Spleen (tissue), 11 donors: ENCODE data around the gene ADGRL3. TPM values are rescaled to one million over a fixed set of nuclear protein-coding genes. Genes with fewer than 3 reads are reported as not detected.

ENCODE experiments used
- DNase-seq: peaks from one replicate; pipeline ENCODE4 v3.0.0-alpha.2; 2020
- H3K27ac ChIP-seq, 8 donors: fragments of 200-600 bp; sonication (generic) in 7 of 8; 1 replicate in 4 of 8; 2 replicates in 4 of 8; pipeline versions ENCODE4 v1.5.0 to v1.8.0; 2016 to 2021; ENCODE audit warnings: inconsistent platforms in 4 of 8, mild to moderate bottlenecking in 4 of 8, moderate library complexity in 1 of 8
- H3K27me3 ChIP-seq, 7 donors: fragments of 200-600 bp; sonication (generic) in 6 of 7; replicated peaks in 1 of 7; 1 replicate in 4 of 7; 2 replicates in 3 of 7; pipeline versions ENCODE4 v1.5.0 to v1.8.0; 2016 to 2021; ENCODE audit warnings: inconsistent platforms in 3 of 7, mild to moderate bottlenecking in 1 of 7
- H3K36me3 ChIP-seq, 6 donors: fragments of 200-600 bp; sonication (generic) in 5 of 6; 1 replicate in 4 of 6; 2 replicates in 2 of 6; pipeline versions ENCODE4 v1.5.0 to v1.8.0; 2016 to 2021; ENCODE audit warnings: inconsistent platforms in 2 of 6
- H3K4me1 ChIP-seq, 6 donors: fragments of 200-600 bp; sonication (generic) in 5 of 6; 1 replicate in 3 of 6; 2 replicates in 3 of 6; pipeline versions ENCODE4 v1.5.0 to v1.8.0; 2016 to 2021; ENCODE audit warnings: inconsistent platforms in 3 of 6
- H3K4me3 ChIP-seq, 8 donors: fragments of 200-600 bp; sonication (generic) in 7 of 8; 1 replicate in 4 of 8; 2 replicates in 4 of 8; pipeline versions ENCODE4 v1.5.0 to v1.8.0; 2016 to 2021; ENCODE audit warnings: inconsistent platforms in 4 of 8, mild to moderate bottlenecking in 4 of 8, moderate library complexity in 2 of 8
- H3K9me3 ChIP-seq, 8 donors: fragments of 200-600 bp; sonication (generic) in 7 of 8; 1 replicate in 4 of 8; 2 replicates in 4 of 8; pipeline versions ENCODE4 v1.5.0 to v1.8.0; 2016 to 2021; ENCODE audit warnings: inconsistent platforms in 4 of 8
- POLR2A ChIP-seq, 3 donors: fragments of 450-650 bp; IDR thresholded peaks; one replicate each; pipeline ENCODE4 v1.5.1; 2017; ENCODE audit warnings: antibody characterized with exemption in 3 of 3, mild to moderate bottlenecking in 1 of 3
- POLR2AphosphoS5 ChIP-seq, 3 donors: sonication (generic); formaldehyde crosslinking; IDR thresholded peaks; one replicate each; pipeline ENCODE4 v1.5.1; 2017; ENCODE audit warnings: antibody characterized with exemption in 3 of 3
- WGBS, 5 donors: extraction: QIAGEN DNeasy Blood & Tissue Kit in 3 of 5; methylation state at CpG; one replicate each; pipeline versions ENCODE4 v1.1.5 to v1.1.7; 2013 to 2018; 5-methylcytosine and 5-hydroxymethylcytosine counted together
- intact Hi-C: fragments of 100-400 bp; cut with DNase I; formaldehyde crosslinking; loops from one replicate; pipeline ENCODE4 v1.15.0; 2023; ENCODE audit warnings: low total_unique reads
- polyA plus RNA-seq, 3 donors: library from polyadenylated mRNA; stranded (reverse); fragments of 200-250 nt; gene quantifications; one replicate each; pipeline ENCODE4 v1.2.1, GENCODE V29; 2013
- total RNA-seq, 7 donors: library from RNA; depleted of rRNA in 3 of 7; stranded (reverse); fragments of >200 nt in 3 of 7; fragmentation: NEBNext Ultra II Directional in 4 of 7; extraction: Animal tissue kit (Norgen Biotek cat#: 25700) in 4 of 7; gene quantifications; one replicate each; pipeline versions ENCODE4 v1.1.0 to v1.2.1, GENCODE V29; 2016 to 2021
- TF ChIP-seq, protein P1 (sequence below), 11 experiments: fragments of 200-600 bp in 7 of 11; fragments of 450-650 bp in 4 of 11; sonication (generic) in 4 of 11; IDR thresholded peaks in 8 of 11; conservative IDR thresholded peaks in 3 of 11; 1 replicate in 7 of 11; 2 replicates in 4 of 11; pipeline versions ENCODE4 v1.4.0 to v1.8.0; 2016 to 2021; ENCODE audit warnings: antibody characterized with exemption in 11 of 11, inconsistent platforms in 4 of 11, mild to moderate bottlenecking in 1 of 11
- donor health status: healthy with polysubstance abuse.
- donor health status: DM: no; HTN: no; CAD: no; lungs with moderate emphysema.
- donor health status: DM: no; HTN: no; CAD: no.
- donor health status: Bipolar disorder and iron deficiency.
- donor health status: healthy.
- donor health status: DM: no; HTN: no; CAD: no.
- donor health status: DM: yes; HTN: yes; CAD: no.

ADGRL3 gene
- total and polyA plus RNA-seq, 10 donors: 0.09 to 0.92 (median 0.46) TPM; not detected in 1

DNA sequence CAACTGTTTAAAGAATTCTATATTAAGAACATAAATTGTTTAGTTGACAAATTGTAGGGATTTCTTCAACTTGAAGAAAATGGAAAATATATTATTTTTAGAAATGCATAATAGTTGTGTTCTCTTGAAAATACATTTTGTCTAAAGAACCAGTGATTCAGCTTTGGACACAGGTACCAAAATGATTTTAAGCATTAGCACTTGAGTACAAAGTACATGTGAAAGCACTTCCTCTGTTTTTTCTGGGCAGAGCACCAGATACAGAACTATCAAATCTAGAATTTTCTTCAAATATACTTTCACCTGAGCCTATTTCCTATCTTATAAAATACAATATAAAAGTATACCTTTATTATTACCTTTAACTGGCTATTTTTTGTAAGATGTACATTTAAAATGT lies 539.8 kb downstream of the ADGRL3 start:
- intact Hi-C loops: no loop called here
- no peak for DNase-seq
- Histone ChIP-seq H3K27me3 (no peaks in the 10 kb centered on the region), H3K9me3 (peaks cover 0 to 19% (median 10%) of the 10 kb centered on the region in 8 donors), H3K4me3 (no peak overlapping the region), H3K4me1 (no peaks in the 10 kb centered on the region), H3K27ac (no peak overlapping the region), H3K36me3 (no peaks in the 10 kb centered on the region)
- TF ChIP-seq POLR2AphosphoS5 (IDR thresholded peaks at IDR 0.05): no peak
- no peak for TF ChIP-seq POLR2A (IDR thresholded peaks at IDR 0.05)
- TF ChIP-seq, protein P1, sequence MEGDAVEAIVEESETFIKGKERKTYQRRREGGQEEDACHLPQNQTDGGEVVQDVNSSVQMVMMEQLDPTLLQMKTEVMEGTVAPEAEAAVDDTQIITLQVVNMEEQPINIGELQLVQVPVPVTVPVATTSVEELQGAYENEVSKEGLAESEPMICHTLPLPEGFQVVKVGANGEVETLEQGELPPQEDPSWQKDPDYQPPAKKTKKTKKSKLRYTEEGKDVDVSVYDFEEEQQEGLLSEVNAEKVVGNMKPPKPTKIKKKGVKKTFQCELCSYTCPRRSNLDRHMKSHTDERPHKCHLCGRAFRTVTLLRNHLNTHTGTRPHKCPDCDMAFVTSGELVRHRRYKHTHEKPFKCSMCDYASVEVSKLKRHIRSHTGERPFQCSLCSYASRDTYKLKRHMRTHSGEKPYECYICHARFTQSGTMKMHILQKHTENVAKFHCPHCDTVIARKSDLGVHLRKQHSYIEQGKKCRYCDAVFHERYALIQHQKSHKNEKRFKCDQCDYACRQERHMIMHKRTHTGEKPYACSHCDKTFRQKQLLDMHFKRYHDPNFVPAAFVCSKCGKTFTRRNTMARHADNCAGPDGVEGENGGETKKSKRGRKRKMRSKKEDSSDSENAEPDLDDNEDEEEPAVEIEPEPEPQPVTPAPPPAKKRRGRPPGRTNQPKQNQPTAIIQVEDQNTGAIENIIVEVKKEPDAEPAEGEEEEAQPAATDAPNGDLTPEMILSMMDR (IDR thresholded peaks at IDR 0.05 in 8 of 11, conservative IDR thresholded peaks at IDR 0.05 in 3 of 11): no peak

- WGBS, 5 donors: 45 to 50% (median 48%) methylated on average over 4 of the region's 4 CpGs
- no peak for DNase-seq
- no peaks in the 10 kb centered on the region for H3K27me3 ChIP-seq
These were observed 540.8 kb downstream of the ADGRL3 start for GRCh38 chr4:61740886-61741285.

GRCh38 chr4:61741327-61742096 lies 541.4 kb downstream of the ADGRL3 start:
- peaks cover 0 to 19% (median 10%) of the 10 kb centered on the region in 8 donors for H3K9me3 ChIP-seq
- WGBS, 5 donors: 69 to 71% (median 71%) methylated on average over 4 of the region's 4 CpGs
- DNase-seq: no peak
- intact Hi-C loops: no loop called here
- H3K4me3 ChIP-seq: no peak overlapping the region
- H3K36me3 ChIP-seq: no peaks in the 10 kb centered on the region
- H3K4me1 ChIP-seq: no peaks in the 10 kb centered on the region
- TF ChIP-seq POLR2A (IDR thresholded peaks at IDR 0.05) (no peak), POLR2AphosphoS5 (IDR thresholded peaks at IDR 0.05) (no peak)
- TF ChIP-seq, protein P1 (IDR thresholded peaks at IDR 0.05 in 8 of 11, conservative IDR thresholded peaks at IDR 0.05 in 3 of 11): no peak
- H3K27ac ChIP-seq: no peak overlapping the region
- H3K27me3 ChIP-seq: no peaks in the 10 kb centered on the region

More at GRCh38 chr4:61740886-61741285, 540.8 kb downstream of the ADGRL3 start:
- TF ChIP-seq POLR2AphosphoS5 (IDR thresholded peaks at IDR 0.05): no peak
- TF ChIP-seq, protein P1 (IDR thresholded peaks at IDR 0.05 in 8 of 11, conservative IDR thresholded peaks at IDR 0.05 in 3 of 11): no peak
- TF ChIP-seq POLR2A (IDR thresholded peaks at IDR 0.05): no peak
- no peaks in the 10 kb centered on the region for H3K36me3 ChIP-seq
- no peak overlapping the region for H3K27ac ChIP-seq
- peaks cover 0 to 19% (median 10%) of the 10 kb centered on the region in 8 donors for H3K9me3 ChIP-seq
- H3K4me3 ChIP-seq: no peak overlapping the region
- intact Hi-C loops: no loop called here
- H3K4me1 ChIP-seq: no peaks in the 10 kb centered on the region

- WGBS, 5 donors: 80 to 97% (median 95%) methylated on average over 5 of the region's 5 CpGs
- Histone ChIP-seq H3K9me3 (peaks cover 0 to 23% (median 2%) of the 10 kb centered on the region in 8 donors), H3K27ac (no peak overlapping the region), H3K27me3 (no peaks in the 10 kb centered on the region), H3K4me1 (no peaks in the 10 kb centered on the region), H3K4me3 (no peak overlapping the region), H3K36me3 (no peaks in the 10 kb centered on the region)
- TF ChIP-seq, protein P1 (IDR thresholded peaks at IDR 0.05 in 8 of 11, conservative IDR thresholded peaks at IDR 0.05 in 3 of 11): no peak
- TF ChIP-seq POLR2AphosphoS5 (IDR thresholded peaks at IDR 0.05): no peak
- no peak for TF ChIP-seq POLR2A (IDR thresholded peaks at IDR 0.05)
- no peak for DNase-seq
- intact Hi-C loops: no loop called here
These were observed 550.7 kb downstream of the ADGRL3 start for GRCh38 chr4:61750810-61751209.
